ENCODE data around the gene DDX1. TPM values are rescaled to one million over a fixed set of nuclear protein-coding genes. Genes with fewer than 3 reads are reported as not detected.
A peak's percentile ranks its signal among the peaks of the same experiment; 100 is the strongest.

The DDX1 gene
- total and polyA plus RNA-seq, 9 of the 15 experiments (the other 6 are each of a cell fraction or from before 2014, with no cell fraction given): 116 to 277 (median 232) TPM

GRCh38 chr2:15557887-15558311, 33.8 kb upstream of the DDX1 start (continued):
- TF ChIP-seq TBL1XR1 (IDR thresholded peaks at IDR 0.05; ENCODE audit: low read length in 2 of 2): 0 out of 4 replicates have a peak, but pooled peaks of 1 of the 2 experiments have one; percentile 47
- TF ChIP-seq MCM7 (IDR thresholded peaks at IDR 0.05): no peak
- no peak for TF ChIP-seq NEUROD1 (IDR thresholded peaks at IDR 0.05; ENCODE audit: borderline replicate concordance, low read depth, low read length, partially characterized antibody)
- no peak for TF ChIP-seq FOXK1 (CRISPR knock-in tag; IDR thresholded peaks at IDR 0.05; ENCODE audit: borderline replicate concordance)
- TF ChIP-seq XRCC5 (IDR thresholded peaks at IDR 0.05; ENCODE audit: low read depth, low read length): no peak
- TF ChIP-seq XRCC4 (IDR thresholded peaks at IDR 0.05; ENCODE audit: extremely low read depth, insufficient read depth, insufficient read length): no peak
- TF ChIP-seq ATF7 (IDR thresholded peaks at IDR 0.05): peak; percentile 37; the same call in 1 of the 2 replicates
- TF ChIP-seq TAF7 (tag; IDR thresholded peaks at IDR 0.05): no peak
- TF ChIP-seq MTF1 (CRISPR knock-in tag; IDR thresholded peaks at IDR 0.05; ENCODE audit: borderline replicate concordance): no peak
- no peak for TF ChIP-seq RBM15 (IDR thresholded peaks at IDR 0.05; ENCODE audit: insufficient read depth, low read length)
- no peak for TF ChIP-seq PHF21A (IDR thresholded peaks at IDR 0.05; ENCODE audit: borderline replicate concordance, low read depth)
- TF ChIP-seq ZNF175 (CRISPR knock-in tag; IDR thresholded peaks at IDR 0.05; ENCODE audit: low read depth): peak; percentile 55; the same call in 1 of the 2 replicates
- no peak for TF ChIP-seq DLX4 (CRISPR knock-in tag; IDR thresholded peaks at IDR 0.05)
- TF ChIP-seq ZNF280B (CRISPR knock-in tag; IDR thresholded peaks at IDR 0.05): no peak
- no peak for TF ChIP-seq CHCHD3 (CRISPR knock-in tag; IDR thresholded peaks at IDR 0.05)
- TF ChIP-seq FOXO4 (CRISPR knock-in tag; IDR thresholded peaks at IDR 0.05): no peak
- no peak for TF ChIP-seq GMEB1 (CRISPR knock-in tag; IDR thresholded peaks at IDR 0.05)
- no peak for TF ChIP-seq TEAD1 (CRISPR knock-in tag; IDR thresholded peaks at IDR 0.05)
- peak; percentile 90 for TF ChIP-seq ARID1B (IDR thresholded peaks at IDR 0.05)
- no peak for TF ChIP-seq STAT5B (CRISPR knock-in tag; IDR thresholded peaks at IDR 0.05)
- no peak for TF ChIP-seq DIDO1 (tag; IDR thresholded peaks at IDR 0.05; ENCODE audit: low read depth)
- no peak for TF ChIP-seq JUN (IDR thresholded peaks at IDR 0.05; ENCODE audit: borderline replicate concordance, low read depth, low read length)
- TF ChIP-seq JUN (CRISPR knock-in tag; IDR thresholded peaks at IDR 0.05; ENCODE audit: borderline replicate concordance): no peak
- no peak for TF ChIP-seq MAFK (IDR thresholded peaks at IDR 0.05; ENCODE audit: low read length)
- TF ChIP-seq SIX5 (IDR thresholded peaks at IDR 0.05; ENCODE audit: borderline replicate concordance in 1 of 2, insufficient read depth in 1 of 2, low read depth in 1 of 2, low read length in 2 of 2): no peak
- no peak; the same call in 1 of the 2 replicates for TF ChIP-seq ZNF589 (CRISPR knock-in tag; IDR thresholded peaks at IDR 0.05; ENCODE audit: low read depth)

Data from K562 (cell line).